NCI-H146 (cell line): ENCODE results near the gene EOGT.

Experiments
- DNase-seq: peaks from one replicate; lab custom pipeline; 2025; lab: John Stamatoyannopoulos, UW

Gene EOGT

DNA sequence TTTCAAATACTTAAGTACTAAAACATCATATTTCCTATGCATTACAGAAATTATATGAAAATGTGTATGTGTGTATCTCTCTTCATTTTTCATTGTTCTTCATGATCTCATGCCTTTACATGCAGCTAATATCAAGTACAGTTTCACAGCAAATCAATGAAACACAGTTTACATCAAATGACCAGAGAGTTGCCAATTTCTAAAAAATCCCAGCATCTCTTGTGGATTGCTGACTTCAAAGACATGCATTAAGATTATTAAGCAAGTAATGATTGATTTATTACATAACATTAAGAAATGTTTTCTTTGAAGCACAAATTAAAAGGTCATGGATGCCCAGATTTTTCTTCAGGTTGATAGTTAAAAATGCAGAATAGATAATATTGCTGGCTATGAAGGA lies 50.1 kb downstream of the EOGT start:
- DNase-seq: no peak

DNA sequence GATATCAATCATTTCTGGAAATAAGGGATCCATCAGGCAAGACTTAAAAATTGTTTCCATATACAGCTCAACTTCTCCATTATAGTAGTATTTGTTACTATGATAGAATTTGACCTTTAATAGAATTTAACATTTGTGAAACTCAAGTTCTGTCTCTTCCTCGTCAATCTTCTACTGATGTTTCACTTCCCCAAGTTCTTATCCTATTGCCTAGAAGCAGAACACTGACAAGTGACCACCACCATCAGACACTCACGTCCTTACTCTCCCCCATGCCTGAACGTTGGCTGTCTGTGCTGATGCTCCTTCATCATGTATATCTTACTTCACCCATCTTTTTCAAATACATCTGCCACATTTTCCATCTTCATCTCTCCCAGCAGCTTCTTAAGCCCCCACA lies 54.6 kb downstream of the EOGT start:
- DNase-seq: no peak

GRCh38 chr3:68957895-68958294 lies 55.6 kb downstream of the EOGT start:
- DNase-seq: no peak

- DNase-seq: no peak
Observed at GRCh38 chr3:68953816-68954444, 59.6 kb downstream of the EOGT start.

DNA sequence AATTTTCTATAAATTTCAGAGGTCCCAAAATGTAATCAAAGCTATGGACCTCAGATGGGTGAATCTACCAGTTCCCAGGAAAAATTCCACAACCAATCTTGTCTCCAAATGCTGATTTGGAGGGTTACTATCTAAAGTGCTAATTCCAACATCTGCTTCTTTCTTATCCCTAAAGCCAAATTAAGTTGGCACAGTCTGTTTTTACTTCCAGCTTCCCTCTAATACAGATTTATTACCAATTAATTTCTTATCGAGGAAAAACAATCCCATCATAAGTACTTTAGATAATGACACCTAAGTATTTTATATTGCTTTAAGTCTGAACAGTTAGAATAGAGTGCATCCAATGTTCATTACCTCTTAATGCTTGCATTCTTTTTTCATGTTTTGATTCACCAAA lies 68.3 kb downstream of the EOGT start:
- no peak for DNase-seq

DNA sequence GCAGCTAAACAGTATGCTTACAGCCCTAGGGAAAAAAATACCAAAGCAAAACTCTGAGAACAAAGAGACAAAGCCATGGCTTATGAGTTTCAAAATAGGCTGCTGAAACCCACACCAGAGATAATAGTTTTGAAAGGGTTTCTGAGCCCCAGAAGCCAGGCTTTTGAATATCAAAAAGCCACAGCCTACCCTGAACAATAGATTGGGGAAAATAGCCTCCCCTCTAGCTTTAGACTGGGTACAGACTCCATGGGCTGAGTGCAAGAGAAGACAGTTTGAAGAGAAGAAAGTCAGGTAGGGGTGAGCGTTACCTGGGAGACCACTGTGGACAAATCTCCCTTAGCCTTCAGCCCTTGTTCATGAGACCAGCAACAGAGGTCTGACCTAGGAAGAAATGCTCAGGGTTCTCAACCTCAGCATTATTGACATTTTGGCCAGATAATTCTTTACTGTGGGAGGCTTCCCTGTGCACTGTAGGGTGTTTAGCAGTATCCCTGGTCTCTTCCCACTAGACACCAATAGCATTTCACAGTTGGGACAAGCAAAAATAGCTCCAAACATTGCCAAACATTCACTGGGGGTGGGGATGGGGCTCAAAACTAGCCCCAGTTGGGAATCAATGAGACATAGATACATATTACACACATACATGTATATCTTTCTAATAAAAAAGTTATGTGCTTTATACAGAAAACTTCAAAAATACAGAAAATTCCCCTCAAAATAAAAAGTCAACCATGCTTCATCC lies 69.6 kb downstream of the EOGT start:
- no peak for DNase-seq

GRCh38 chr3:68941055-68941454 lies 72.4 kb downstream of the EOGT start:
- no peak for DNase-seq

DNA sequence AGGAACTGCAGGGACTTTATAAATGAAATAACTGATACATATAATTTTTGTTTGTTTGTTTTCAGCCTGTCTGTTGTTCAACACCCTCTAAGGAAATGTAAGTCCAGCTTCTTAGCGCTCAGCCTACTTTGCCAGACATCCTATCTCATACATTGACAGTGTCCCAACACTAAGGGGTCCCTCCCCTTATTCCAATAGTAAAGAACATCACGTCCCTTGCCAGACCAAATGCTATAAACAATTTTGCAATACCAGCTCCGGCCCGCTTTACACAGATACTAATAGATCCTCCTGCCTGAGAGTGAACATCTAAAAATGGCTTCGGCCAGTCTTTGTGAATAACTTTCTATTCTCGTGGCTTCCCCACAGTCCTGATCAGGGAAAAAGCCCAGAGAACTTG lies 76.6 kb downstream of the EOGT start:
- DNase-seq: no peak

DNA sequence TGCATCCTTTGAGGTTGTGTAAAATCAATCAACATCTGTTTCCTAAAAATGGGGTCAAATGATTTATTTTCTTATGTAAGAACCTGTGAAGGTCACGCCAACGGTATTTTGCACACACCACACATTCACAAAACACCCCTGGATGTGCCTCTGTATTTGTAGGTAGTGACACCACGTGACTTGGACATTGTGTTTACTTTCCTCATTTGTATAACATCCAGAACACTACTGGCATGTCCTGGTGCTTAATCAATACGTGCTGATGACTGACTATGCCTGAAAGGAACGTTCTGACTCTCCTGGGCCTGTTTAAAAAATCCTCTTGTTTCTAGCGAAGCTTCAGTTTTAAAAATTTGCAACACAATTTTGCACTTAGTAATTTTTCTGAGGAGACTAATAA lies 77.7 kb downstream of the EOGT start:
- no peak for DNase-seq

DNA sequence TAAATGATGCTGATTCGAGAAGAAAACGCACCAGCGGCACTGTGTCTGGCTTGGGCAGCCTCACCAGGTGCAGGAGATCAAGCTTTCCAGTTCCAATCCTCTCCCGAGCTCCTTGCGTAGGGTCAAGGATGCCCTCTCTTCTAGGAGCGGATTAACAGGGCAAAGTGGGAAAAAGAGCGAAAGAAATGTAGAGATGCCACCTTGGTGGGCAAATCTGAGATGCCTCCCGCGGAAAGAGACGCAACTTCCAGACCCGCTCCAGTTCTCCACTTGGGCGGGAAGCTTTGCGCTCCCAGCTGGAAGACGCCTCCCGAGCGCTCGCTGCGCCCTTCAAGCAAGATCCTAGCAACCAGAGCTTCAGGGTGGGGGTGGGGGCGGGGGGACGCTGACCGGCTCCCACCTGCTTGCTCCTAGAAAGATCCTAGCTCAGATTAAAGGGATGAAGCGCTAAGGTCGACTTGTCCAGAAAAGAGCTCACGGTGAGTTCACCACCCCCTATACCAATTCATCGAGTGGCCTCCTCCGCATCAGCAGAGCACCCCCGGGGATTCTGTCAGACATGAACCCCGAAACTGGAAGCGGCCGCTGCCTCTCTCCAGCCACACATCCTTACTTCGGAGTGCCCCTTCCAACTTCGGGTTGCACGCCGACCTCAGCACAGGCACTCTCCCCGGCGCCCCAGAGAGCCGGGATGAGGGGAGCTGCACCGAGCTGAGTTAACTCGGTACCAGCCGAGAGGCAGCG lies 81.9 kb downstream of the EOGT start:
- DNase-seq: no peak
